ENCODE data around the gene ASB2. TPM values are rescaled to one million over a fixed set of nuclear protein-coding genes. Genes with fewer than 3 reads are reported as not detected.

ASB2 gene
- total RNA-seq, 3 donors from 2014 or later (not counting 1 experiment from before 2014, with no cell fraction given), result 3.7 to 7.2 (median 4.8) TPM

DNA sequence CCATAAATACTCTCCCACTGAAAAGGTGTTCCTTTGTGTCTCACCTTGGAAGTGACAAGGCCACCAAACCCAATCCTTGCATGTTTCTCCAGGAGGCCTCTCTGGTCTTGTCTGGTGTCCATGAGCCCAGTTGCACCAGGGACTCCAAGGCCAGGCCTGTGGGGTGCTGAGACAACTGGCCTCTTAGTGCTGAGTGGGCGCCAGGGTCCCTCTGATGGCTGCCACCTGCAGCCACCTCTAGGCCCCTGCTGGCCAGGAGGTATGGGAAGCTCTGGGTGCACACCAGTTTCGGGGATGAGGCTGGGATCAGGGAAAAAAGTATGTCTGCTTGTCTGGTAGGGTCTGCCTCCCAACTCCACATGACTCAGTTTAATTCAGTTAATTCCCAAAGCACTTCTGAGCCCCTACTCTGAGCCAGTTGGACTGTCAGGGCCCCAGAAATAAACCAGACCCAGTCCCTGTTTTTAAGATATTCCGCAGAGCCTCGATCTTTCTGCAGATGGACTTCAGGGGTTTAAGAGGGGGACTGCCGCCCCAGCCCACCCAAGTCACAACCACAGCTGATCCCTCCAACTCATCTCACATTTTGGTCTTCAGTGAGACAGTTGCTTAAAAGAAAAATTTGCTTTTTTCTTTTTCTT lies 64.3 kb downstream of the ASB2 start:
- ATAC-seq, result no peak
- 75% methylated on average over 5 of the region's 5 CpGs for WGBS (ENCODE audit: insufficient coverage)
- H3K36me3 ChIP-seq (ENCODE audit: control insufficient read depth, insufficient read depth, low read length), result no peaks in the 10 kb centered on the region
- H3K27ac ChIP-seq (ENCODE audit: low read length), result no peak overlapping the region
- Mint-ChIP-seq H3K27me3 (ENCODE audit: low read depth in 2 of 2) (peaks cover 7% of the 10 kb centered on the region in 2 donors), H3K4me1 (no peaks in the 10 kb centered on the region), H3K36me3 (no peaks in the 10 kb centered on the region), H3K4me3 (no peak overlapping the region), H3K27ac (no peak overlapping the region), H3K9me3 (no peaks in the 10 kb centered on the region)
- no peak overlapping the region for H3K4me3 ChIP-seq (ENCODE audit: low read length)
- no peaks in the 10 kb centered on the region for H3K4me1 ChIP-seq (ENCODE audit: control insufficient read depth, insufficient read depth, low read length)
- intact Hi-C loops (cut with micrococcal nuclease), result no loop called here
- peaks cover 8% of the 10 kb centered on the region for H3K9me3 ChIP-seq (ENCODE audit: control insufficient read depth, insufficient read depth, low read length)
- no peaks in the 10 kb centered on the region for H3K27me3 ChIP-seq (ENCODE audit: control insufficient read depth, insufficient read depth, low read length)
- DNase-seq, result no peak
- TF ChIP-seq, protein P1, sequence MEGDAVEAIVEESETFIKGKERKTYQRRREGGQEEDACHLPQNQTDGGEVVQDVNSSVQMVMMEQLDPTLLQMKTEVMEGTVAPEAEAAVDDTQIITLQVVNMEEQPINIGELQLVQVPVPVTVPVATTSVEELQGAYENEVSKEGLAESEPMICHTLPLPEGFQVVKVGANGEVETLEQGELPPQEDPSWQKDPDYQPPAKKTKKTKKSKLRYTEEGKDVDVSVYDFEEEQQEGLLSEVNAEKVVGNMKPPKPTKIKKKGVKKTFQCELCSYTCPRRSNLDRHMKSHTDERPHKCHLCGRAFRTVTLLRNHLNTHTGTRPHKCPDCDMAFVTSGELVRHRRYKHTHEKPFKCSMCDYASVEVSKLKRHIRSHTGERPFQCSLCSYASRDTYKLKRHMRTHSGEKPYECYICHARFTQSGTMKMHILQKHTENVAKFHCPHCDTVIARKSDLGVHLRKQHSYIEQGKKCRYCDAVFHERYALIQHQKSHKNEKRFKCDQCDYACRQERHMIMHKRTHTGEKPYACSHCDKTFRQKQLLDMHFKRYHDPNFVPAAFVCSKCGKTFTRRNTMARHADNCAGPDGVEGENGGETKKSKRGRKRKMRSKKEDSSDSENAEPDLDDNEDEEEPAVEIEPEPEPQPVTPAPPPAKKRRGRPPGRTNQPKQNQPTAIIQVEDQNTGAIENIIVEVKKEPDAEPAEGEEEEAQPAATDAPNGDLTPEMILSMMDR (IDR thresholded peaks at IDR 0.05), result no peak

DNA sequence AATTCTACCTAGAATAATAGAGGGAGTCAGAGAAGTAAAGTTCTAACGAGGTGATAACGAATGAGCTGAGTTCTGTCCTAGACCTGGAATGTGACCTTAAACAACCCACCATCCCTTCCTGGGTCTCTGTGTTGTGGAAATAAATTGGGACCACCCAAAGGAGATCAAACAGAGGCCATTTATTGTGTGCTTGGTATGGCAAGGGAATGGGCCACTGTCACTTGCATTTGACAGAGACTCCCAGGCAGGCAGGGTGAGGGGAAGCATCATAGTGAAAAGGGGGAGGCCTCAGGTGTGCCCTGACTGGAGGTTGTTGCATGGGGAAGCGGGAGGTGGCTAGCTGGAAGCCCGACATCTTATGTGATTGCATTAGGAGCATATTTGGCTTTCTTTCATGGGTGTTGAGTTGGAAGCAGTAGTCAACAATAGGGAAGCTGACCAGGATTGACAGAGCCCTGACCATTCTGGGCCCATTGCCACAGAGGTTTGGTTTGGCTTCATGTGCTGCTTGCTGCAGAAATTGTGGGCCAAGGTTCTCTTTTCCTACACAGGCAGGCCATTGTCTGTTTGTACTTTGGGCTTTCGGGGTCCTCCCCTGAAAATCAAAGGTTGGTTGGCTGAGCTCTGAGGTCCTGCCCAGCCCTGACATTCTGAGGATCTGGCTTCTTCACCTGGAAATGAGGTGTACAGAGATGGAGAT lies 66.8 kb downstream of the ASB2 start:
- Mint-ChIP-seq H3K9me3 (no peaks in the 10 kb centered on the region), H3K4me3 (no peak overlapping the region), H3K27ac (no peak overlapping the region), H3K4me1 (no peaks in the 10 kb centered on the region), H3K36me3 (no peaks in the 10 kb centered on the region), H3K27me3 (ENCODE audit: low read depth in 2 of 2) (peaks cover 6 to 8% of the 10 kb centered on the region in 2 donors)
- intact Hi-C loops (cut with micrococcal nuclease), result no loop called here
- WGBS (ENCODE audit: insufficient coverage), result 79% methylated on average over 3 of the region's 5 CpGs
- peaks cover 5% of the 10 kb centered on the region for H3K9me3 ChIP-seq (ENCODE audit: control insufficient read depth, insufficient read depth, low read length)
- H3K4me3 ChIP-seq (ENCODE audit: low read length), result no peak overlapping the region
- H3K27ac ChIP-seq (ENCODE audit: low read length), result no peak overlapping the region
- no peaks in the 10 kb centered on the region for H3K36me3 ChIP-seq (ENCODE audit: control insufficient read depth, insufficient read depth, low read length)
- DNase-seq, result no peak
- H3K27me3 ChIP-seq (ENCODE audit: control insufficient read depth, insufficient read depth, low read length), result no peaks in the 10 kb centered on the region
- H3K4me1 ChIP-seq (ENCODE audit: control insufficient read depth, insufficient read depth, low read length), result peaks cover 4% of the 10 kb centered on the region
- ATAC-seq, result no peak
- TF ChIP-seq, protein P1 (IDR thresholded peaks at IDR 0.05), result no peak

DNA sequence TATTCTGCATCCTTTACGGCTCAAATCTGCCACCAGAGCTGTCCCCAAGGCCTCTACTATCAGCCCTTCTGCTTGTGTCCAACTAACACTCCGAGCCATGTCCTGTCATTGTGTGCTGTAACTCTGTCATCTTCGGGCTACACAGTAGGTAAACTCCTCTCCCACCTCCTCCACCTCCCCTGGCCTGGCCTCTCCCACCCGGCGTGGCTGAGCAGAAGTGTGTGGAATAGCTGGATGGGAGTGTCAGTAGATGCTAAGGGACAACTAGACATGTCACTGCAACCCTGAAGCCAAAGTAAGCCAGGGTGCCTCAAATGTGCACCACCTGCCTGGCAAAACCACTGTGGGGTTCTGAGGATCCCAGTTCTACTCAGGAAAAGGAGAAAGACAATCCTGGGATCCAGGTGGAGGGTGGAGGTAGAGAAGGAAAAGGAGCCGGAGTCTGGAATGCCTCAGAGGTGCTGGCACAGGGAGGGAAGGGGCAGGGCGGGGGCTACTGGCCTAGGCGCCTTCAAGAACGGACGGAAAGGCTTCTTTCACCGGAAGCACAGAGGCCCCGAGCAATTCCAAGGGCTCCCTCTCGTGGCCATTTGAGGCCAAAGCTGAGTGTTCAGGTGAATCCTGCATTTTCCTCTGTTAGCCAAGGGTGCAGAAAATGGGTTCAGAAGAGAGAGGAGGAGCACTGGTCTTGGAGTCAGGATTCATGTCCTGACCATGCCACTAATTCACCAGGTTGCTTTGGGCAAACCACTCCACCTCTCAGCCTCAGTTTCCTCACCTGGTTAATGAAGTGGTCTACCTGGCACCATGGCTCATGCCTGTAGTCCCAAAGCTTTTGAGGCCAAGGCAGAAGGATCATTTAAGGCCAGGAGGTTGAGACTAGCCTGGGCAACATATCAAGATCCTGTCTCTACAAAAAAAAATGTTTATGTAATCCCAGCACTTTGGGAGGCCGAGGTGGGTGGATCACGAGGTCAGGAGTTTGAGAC lies 69.7 kb downstream of the ASB2 start:
- Histone ChIP-seq H3K27ac (ENCODE audit: low read length) (no peak overlapping the region), H3K9me3 (ENCODE audit: control insufficient read depth, insufficient read depth, low read length) (no peaks in the 10 kb centered on the region), H3K27me3 (ENCODE audit: control insufficient read depth, insufficient read depth, low read length) (no peaks in the 10 kb centered on the region), H3K36me3 (ENCODE audit: control insufficient read depth, insufficient read depth, low read length) (no peaks in the 10 kb centered on the region), H3K4me1 (ENCODE audit: control insufficient read depth, insufficient read depth, low read length) (peaks cover 4% of the 10 kb centered on the region), H3K4me3 (ENCODE audit: low read length) (no peak overlapping the region)
- H3K4me3 Mint-ChIP-seq, result no peak overlapping the region
- DNase-seq, result peak in 1 of 2 donors; percentile 70
- TF ChIP-seq, protein P1 (IDR thresholded peaks at IDR 0.05), result peak; percentile 30
- no peaks in the 10 kb centered on the region for H3K4me1 Mint-ChIP-seq
- H3K27ac Mint-ChIP-seq, result no peak overlapping the region
- H3K36me3 Mint-ChIP-seq, result no peaks in the 10 kb centered on the region
- WGBS (ENCODE audit: insufficient coverage), result 45% methylated on average over 12 of the region's 15 CpGs
- intact Hi-C loops (cut with micrococcal nuclease), result no loop called here
- peaks cover 17 to 19% of the 10 kb centered on the region in 2 donors for H3K27me3 Mint-ChIP-seq (ENCODE audit: low read depth in 2 of 2)
- ATAC-seq, result peak in 2 of 3 donors; percentile 49 to 72
- H3K9me3 Mint-ChIP-seq, result no peaks in the 10 kb centered on the region
